Esophagus (tissue), 2 donors: ENCODE results near the gene NOS2. TPM values are rescaled to one million over a fixed set of nuclear protein-coding genes. Genes with fewer than 3 reads are reported as not detected.

Experiments
- H3K27ac ChIP-seq, 2 donors: one replicate each; pipeline ENCODE4 v1.5.1; 2013; ENCODE audit warnings: low read depth in 2 of 2, mild to moderate bottlenecking in 2 of 2, inconsistent platforms in 1 of 2, low read length in 1 of 2, moderate library complexity in 1 of 2
- H3K27me3 ChIP-seq, 2 donors: one replicate each; pipeline ENCODE4 v1.6.1; 2013; ENCODE audit warnings: low read length in 2 of 2, control low read depth in 1 of 2, mild to moderate bottlenecking in 1 of 2; ENCODE audit not compliant: insufficient read depth in 2 of 2, control insufficient read depth in 1 of 2
- H3K36me3 ChIP-seq, 2 donors: one replicate each; pipeline ENCODE4 v1.6.1; 2013; ENCODE audit warnings: low read length in 1 of 2; ENCODE audit not compliant: control insufficient read depth in 2 of 2, insufficient read depth in 2 of 2
- H3K4me1 ChIP-seq, 2 donors: one replicate each; pipeline ENCODE4 v1.6.1; 2013; ENCODE audit warnings: low read length in 1 of 2; ENCODE audit not compliant: control insufficient read depth in 2 of 2, insufficient read depth in 2 of 2
- H3K4me3 ChIP-seq, 2 donors: one replicate each; pipeline ENCODE4 v1.5.1; 2013; ENCODE audit warnings: low read length in 2 of 2, mild to moderate bottlenecking in 2 of 2, low read depth in 1 of 2, moderate library complexity in 1 of 2
- H3K9me3 ChIP-seq, 2 donors: one replicate each; pipeline ENCODE4 v1.6.1; 2013; ENCODE audit warnings: mild to moderate bottlenecking in 2 of 2, low read depth in 1 of 2, low read length in 1 of 2, moderate library complexity in 1 of 2; ENCODE audit not compliant: control insufficient read depth in 2 of 2, insufficient read depth in 1 of 2
- WGBS, 2 donors: extraction: QIAGEN DNeasy Blood & Tissue Kit; methylation state at CpG; one replicate each; pipeline ENCODE4 v1.1.7; 2013; 5-methylcytosine and 5-hydroxymethylcytosine counted together
- polyA plus RNA-seq, 2 donors: library from polyadenylated mRNA; stranded (reverse); fragments of 200-250 nt; gene quantifications; one replicate each; pipeline ENCODE4 v1.2.3, GENCODE V29; 2013
- donor health status: healthy with polysubstance abuse.
- donor health status: Bipolar disorder and iron deficiency.

The NOS2 gene
- polyA plus RNA-seq, 2 donors = 0.04 to 0.26 TPM

GRCh38 chr17:27778183-27778582, 22.1 kb downstream of the NOS2 start:
- no peaks in the 10 kb centered on the region for H3K27me3 ChIP-seq
- H3K4me1 ChIP-seq = peaks cover 0 to 6% of the 10 kb centered on the region in 2 donors
- H3K9me3 ChIP-seq = no peaks in the 10 kb centered on the region
- H3K4me3 ChIP-seq = no peak overlapping the region
- H3K36me3 ChIP-seq = no peaks in the 10 kb centered on the region
- H3K27ac ChIP-seq = peak overlapping the region in 1 of 2 donors; percentile 5
- 54 to 62% methylated on average over 4 of the region's 4 CpGs for WGBS, 2 donors

- Histone ChIP-seq H3K4me3 (no peak overlapping the region), H3K4me1 (peaks cover 0 to 6% of the 10 kb centered on the region in 2 donors), H3K27ac (no peak overlapping the region), H3K9me3 (no peaks in the 10 kb centered on the region), H3K27me3 (no peaks in the 10 kb centered on the region), H3K36me3 (no peaks in the 10 kb centered on the region)
- whole genome bisulfite sequencing, 2 donors = 64 to 69% methylated on average over 11 of the region's 11 CpGs
These were observed 23.3 kb downstream of the NOS2 start for GRCh38 chr17:27776882-27777624.

DNA sequence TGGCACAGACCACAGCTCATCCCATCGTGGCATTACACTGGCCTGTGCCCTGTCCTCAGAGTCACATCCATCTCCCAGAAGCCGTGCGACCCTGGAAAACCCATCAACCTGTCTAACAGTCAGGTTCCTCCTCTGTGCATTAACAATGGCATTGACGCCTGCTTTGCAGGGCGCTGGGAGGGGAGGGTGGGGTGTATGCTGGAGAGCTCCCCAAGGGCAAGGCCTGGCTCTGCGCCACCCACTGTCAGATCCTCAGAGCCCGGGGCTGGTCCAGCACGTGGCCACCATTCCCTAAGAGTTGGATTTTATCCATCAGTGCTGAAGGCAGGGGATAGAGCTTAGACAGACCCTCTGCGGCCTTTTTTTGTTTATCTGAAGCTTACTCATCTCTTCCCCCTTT, 28.7 kb downstream of the NOS2 start:
- 68 to 74% methylated on average over 9 of the region's 9 CpGs for WGBS, 2 donors
- Histone ChIP-seq H3K4me3 (no peak overlapping the region), H3K27ac (no peak overlapping the region), H3K4me1 (no peaks in the 10 kb centered on the region), H3K27me3 (no peaks in the 10 kb centered on the region), H3K9me3 (no peaks in the 10 kb centered on the region), H3K36me3 (no peaks in the 10 kb centered on the region)

DNA sequence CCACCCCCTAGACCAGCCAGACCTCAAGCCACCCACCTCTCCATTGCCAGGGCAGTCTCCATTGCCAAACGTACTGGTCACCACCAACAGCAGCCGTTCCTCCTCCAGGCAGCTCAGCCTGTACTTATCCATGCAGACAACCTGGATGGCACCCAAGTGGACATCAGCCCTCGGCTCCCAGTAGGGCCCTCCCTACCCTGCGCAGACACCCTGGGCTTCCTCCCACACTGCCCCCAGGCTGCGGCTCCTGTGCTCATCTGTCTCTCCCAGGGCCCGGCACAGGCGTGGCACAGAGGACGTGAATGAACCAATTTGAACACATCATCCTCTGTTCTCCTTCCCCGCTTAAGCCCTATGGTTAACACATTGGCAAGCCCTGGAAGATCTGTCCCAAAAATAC, 29.5 kb downstream of the NOS2 start:
- no peaks in the 10 kb centered on the region for H3K36me3 ChIP-seq
- no peaks in the 10 kb centered on the region for H3K27me3 ChIP-seq
- WGBS, 2 donors = 69 to 80% methylated on average over 9 of the region's 9 CpGs
- no peak overlapping the region for H3K27ac ChIP-seq
- H3K4me3 ChIP-seq = no peak overlapping the region
- no peaks in the 10 kb centered on the region for H3K9me3 ChIP-seq
- H3K4me1 ChIP-seq = no peaks in the 10 kb centered on the region

DNA sequence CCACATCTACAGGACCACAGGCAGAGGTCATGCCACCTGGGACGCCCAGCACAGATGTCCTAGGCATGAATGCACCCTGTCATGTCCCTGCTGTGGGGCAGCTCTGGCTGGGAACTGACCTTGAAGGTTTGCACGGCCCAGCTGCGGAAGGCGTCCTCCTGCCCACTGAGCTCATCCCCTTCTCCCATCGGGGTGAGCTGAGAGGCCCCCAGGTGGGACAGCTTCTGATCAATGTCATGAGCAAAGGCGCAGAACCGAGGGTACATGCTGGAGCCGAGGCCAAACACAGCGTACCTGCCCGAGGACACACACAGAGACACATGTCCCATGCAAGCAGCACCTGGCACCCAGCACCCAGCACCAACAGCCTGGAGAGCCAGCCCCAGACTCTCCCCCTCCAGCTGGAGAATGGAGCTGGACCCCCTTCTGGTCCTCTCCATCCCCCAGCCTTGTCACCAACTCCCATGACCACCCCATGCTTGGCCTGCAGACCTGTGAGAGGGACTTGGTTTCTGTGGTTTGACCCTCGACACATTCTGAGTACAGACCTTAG, 31.4 kb downstream of the NOS2 start:
- H3K36me3 ChIP-seq = no peaks in the 10 kb centered on the region
- H3K9me3 ChIP-seq = no peaks in the 10 kb centered on the region
- WGBS, 2 donors = 87% methylated on average over 11 of the region's 11 CpGs
- no peak overlapping the region for H3K4me3 ChIP-seq
- no peaks in the 10 kb centered on the region for H3K27me3 ChIP-seq
- no peak overlapping the region for H3K27ac ChIP-seq
- no peaks in the 10 kb centered on the region for H3K4me1 ChIP-seq

DNA sequence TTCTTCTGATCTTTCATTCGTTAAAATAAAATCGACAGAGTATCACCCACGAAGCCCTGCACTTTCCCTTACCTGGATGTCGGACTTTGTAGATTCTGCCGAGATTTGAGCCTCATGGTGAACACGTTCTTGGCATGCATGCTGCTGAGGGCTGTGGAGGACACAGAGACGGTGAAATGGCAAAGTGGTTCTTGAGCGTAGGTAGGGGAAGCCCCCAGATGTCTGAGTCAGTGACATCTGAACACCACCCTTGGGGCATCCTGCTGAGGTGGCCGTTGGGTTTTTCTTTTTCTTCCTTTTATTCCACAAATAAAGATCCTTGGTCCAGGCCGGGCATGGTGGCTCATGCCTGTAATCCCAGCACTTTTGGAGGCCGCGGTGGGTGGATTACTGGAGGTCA, 33.9 kb downstream of the NOS2 start:
- no peaks in the 10 kb centered on the region for H3K9me3 ChIP-seq
- no peaks in the 10 kb centered on the region for H3K27me3 ChIP-seq
- WGBS, 2 donors = 86 to 90% methylated on average over 12 of the region's 12 CpGs
- no peaks in the 10 kb centered on the region for H3K4me1 ChIP-seq
- no peaks in the 10 kb centered on the region for H3K36me3 ChIP-seq
- H3K4me3 ChIP-seq = no peak overlapping the region
- H3K27ac ChIP-seq = no peak overlapping the region

GRCh38 chr17:27765353-27765752, 35.0 kb downstream of the NOS2 start:
- H3K4me1 ChIP-seq = no peaks in the 10 kb centered on the region
- H3K27ac ChIP-seq = no peak overlapping the region
- no peaks in the 10 kb centered on the region for H3K9me3 ChIP-seq
- no peaks in the 10 kb centered on the region for H3K27me3 ChIP-seq
- H3K4me3 ChIP-seq = no peak overlapping the region
- WGBS, 2 donors = 86 to 90% methylated on average over 9 of the region's 9 CpGs
- no peaks in the 10 kb centered on the region for H3K36me3 ChIP-seq

- WGBS, 2 donors = 67 to 70% methylated on average over 4 of the region's 4 CpGs
- H3K9me3 ChIP-seq = no peaks in the 10 kb centered on the region
- H3K36me3 ChIP-seq = no peaks in the 10 kb centered on the region
- no peaks in the 10 kb centered on the region for H3K27me3 ChIP-seq
- H3K4me1 ChIP-seq = no peaks in the 10 kb centered on the region
- no peak overlapping the region for H3K4me3 ChIP-seq
- H3K27ac ChIP-seq = no peak overlapping the region
These were observed 35.7 kb downstream of the NOS2 start for GRCh38 chr17:27764589-27764988.

DNA sequence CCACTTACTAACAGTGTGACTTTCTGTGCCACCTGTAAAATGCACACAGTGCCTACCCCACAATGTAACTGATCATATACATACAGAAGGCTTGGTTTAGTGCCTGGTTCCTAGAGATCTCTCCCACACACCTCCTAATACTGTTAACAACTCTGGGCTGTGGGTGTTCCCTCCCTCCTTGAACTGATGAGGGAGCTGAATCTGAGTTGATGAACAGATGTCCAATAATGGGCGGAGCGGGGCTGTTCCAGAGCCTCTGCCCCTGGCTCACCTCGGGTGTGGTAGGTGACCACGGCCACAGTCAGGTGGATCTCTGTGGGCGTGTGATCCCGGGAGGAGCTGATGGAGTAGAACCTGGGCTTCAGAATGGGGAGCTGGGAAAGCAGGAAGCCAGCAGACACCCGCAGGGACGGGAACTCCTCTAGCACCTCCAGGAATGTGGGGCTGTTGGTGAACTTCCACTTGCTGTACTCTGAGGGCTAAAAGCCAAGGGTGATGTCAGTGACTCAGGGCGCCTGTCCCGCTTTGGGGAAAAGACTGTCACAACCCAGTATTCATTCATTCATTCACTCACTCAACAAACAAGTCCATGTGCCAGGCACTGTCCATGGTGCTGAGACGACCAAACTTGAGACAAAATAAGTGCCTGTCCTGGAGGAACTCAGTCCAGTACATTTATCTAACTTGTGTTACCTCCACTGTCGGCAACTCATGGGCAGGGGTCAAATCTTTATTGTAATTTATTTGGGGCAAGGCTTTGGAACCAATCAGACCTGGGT, 37.6 kb downstream of the NOS2 start:
- 75 to 77% methylated on average over 12 of the region's 12 CpGs for WGBS, 2 donors
- Histone ChIP-seq H3K9me3 (no peaks in the 10 kb centered on the region), H3K27me3 (no peaks in the 10 kb centered on the region), H3K4me3 (no peak overlapping the region), H3K27ac (no peak overlapping the region), H3K4me1 (no peaks in the 10 kb centered on the region), H3K36me3 (no peaks in the 10 kb centered on the region)
